DMS79 treated with DMSO at 0.1 percent for 48 hours (cell line): Measurements from ENCODE around the gene TIPIN.
A peak's percentile ranks its signal among the peaks of the same experiment; 100 is the strongest.

Experiments used
- DNase-seq: peaks from one replicate; lab custom pipeline; 2025; lab: John Stamatoyannopoulos, UW

Gene TIPIN

DNA sequence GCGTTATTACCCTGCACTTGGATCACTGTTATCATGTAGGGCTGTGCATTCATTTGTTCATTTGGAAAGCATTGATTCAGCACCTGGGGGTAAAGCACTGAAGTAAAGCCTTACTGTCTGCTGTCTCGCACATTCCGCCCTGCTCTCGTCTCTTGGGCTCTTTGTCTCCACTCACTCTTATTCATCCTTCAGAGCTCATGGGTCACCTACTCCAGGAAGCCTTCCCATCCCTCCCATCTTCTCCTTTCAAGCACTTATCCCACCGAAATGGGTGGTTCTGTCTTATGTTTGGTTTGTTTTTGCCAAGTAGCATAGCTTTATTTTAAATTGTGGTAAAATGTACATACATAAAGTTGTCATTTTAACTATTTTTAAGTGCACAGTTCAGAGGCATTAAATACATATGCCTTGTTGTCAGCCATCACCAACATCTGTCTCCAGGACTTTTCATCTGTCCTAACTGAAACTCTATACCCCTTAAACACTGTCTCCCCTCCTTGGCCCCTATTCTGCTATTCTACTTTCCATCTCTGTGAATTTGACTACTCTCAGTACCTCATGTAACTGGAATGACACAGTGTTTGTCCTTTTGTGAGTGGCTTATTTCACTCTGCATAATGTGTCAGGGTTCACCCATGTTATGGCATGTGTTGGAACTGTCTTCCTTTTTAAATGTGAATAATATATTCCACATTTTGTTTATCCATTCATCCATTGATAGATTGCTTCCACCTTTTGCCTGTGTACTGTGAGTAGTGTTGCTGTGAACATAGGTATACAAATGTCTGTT is 53.8 kb downstream of the TIPIN start:
- DNase-seq: no peak

DNA sequence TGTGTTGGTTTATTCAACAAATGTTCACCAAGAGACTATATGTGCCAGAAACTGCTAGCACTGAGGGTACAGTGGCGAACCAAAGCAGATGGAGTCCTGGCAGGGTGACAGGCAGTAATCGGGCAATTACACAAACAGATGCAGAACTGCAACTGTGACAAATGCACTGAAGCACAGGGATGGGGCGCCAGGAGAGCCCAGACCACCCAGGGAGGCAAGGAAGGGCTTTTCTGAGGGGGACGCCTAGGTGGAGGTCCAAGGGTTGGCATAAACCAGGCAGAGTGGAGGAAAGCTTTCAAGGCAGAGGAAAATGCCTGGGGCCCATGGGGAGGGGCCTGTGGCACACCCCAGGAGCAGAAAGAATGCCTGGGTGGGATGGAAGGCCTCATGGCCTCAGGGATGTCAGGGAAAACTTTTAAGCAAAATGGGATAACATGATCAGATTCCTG is 57.7 kb downstream of the TIPIN start:
- no peak for DNase-seq

DNA sequence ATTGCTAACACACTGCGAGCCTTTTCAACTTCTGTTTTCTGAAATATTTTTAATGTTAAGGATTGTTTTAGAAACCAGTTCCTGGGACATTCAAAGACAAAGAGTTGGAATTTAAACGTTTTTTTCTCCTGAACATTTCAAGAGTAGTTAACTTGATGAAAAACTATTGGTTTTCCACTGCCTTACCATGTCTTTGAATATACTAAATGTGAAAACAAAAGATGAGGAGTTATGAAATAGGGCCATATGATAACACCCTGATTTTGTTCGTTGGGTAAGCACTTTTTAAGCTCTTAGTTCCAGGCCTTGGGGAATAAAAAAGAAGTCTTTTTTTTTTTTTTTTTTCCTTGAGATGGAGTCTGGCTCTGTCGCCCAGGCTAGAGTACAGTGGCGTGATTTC is 60.3 kb downstream of the TIPIN start:
- DNase-seq: no peak

DNA sequence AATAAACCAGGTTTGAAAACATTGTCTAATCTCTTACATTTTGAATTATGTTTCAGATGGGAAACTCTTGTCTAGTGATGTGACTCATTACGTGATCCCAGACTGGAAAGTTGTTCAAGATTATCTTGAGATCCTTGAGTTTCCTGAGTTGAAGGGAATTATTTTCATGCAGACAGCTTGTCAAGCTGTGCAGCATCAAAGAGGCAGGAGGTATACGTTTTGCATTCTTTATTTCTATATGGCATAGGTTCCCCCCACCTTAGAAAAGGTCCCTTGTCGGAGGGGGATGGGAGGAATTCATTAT is 61.6 kb downstream of the TIPIN start:
- DNase-seq: no peak

DNA sequence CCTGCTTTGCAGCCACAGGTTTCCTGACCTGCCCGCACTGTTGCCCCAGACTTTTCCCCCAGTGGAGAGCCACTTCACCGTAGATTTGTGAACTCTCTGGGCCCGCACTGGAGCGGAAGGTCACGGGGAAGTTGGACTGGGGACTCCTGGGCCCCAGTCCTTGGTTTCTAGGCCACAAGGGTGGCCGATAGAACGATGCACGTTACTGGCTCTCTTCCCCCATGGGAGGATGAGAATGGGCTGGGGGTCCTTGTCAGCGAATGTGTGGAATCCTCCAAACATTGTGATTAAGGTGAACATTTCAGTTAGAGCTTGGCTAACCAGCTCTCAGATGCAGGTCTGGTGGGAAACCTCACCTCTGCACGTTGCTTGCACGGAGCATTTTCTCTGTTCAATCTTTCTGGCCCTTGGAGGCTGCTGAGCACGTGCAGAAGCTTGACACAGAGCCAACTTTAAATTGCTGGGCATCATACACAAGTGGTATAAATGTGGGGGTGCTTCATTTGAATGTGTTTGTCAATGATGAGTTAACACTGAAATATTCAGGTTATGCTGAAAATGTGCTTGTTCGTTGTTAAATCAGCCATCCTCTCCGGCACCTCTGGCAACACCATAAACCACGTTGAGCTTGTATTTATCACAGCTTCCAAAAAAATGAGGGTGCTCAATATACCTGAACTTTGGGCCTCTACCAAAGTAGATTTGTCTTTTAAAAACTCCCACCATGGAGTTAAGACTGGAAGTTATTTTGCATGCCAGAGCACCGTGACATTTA is 62.1 kb downstream of the TIPIN start:
- DNase-seq: peak; percentile 11

DNA sequence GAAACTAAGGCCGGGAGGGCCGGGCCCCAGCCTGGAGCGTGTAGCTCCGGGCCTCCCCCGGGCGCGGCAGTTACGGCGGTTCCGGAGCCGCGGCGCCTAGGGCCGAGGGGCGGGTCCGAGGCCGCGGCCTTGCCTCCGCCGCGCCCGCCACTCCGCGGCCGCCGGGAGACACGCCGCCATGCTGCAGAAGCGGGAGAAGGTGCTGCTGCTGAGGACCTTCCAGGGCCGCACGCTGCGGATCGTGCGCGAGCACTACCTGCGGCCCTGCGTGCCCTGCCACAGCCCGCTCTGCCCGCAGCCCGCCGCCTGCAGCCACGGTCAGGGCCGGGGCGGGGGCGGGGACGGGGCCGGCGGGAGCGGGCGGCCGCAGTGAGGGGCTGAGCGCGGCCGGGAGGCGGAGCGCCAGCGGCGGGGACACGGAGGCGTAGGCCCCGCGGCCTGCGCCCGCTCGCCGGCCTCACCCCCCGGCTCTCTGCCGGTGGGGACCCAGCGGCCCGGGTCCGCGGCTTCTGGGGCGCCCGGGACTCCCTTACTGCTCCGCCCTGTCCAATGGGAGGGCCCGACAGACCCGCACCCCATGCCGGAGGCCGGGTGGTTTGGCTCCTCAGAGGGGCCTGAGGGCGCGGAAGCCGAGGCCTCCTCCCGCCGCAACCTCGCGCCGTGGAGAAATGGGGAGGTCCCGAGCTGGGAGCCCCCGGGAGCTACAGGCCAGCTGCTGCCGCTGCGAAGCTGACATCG is 62.9 kb downstream of the TIPIN start, which contains the start of gene DIS3L:
Gene DIS3L (plus strand): TSS at position 150 of the 738 bp plus-strand sequence. CDS start 29 bp downstream, at position 179.
- DNase-seq: no peak

DNA sequence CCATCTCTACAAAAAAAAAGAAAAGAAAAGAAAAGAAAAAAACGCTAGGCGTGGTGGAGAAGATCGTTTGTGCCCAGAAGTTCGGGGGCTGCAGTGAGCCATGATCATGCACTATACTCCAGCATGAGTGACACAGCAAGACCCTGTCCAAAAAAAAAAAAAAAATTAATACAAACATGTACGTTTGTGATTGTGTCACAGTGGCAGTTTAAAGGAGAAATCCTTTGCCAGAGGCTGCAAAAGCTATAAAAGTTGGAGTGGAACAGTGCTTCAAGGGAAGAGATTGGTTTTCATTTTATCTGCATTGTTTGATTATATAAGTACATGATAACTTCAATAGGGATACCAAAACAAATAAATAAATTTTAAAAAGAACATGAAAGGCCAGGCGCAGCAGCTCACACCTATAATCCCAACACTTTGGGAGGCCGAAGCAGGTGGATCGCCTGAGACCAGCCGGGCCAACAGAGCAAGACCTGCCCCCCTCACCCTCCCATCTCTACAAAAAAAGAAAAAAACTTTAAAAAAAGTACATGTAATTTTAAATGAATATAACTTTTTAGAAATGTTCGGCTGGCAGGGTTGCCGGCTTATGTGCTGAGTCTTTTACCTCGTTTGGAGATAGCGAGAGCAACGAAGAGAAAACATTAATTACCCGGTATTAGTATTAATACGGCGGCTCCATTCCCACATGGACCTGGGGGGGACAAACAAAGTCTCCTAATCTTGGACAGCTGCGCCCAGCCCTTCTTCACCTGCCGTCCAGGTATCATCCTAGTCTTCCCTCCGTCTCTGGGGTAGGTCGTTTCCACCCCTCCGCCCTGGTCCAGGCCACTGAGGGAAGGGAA is 63.7 kb downstream of the TIPIN start:
- peak; percentile 13 for DNase-seq

DNA sequence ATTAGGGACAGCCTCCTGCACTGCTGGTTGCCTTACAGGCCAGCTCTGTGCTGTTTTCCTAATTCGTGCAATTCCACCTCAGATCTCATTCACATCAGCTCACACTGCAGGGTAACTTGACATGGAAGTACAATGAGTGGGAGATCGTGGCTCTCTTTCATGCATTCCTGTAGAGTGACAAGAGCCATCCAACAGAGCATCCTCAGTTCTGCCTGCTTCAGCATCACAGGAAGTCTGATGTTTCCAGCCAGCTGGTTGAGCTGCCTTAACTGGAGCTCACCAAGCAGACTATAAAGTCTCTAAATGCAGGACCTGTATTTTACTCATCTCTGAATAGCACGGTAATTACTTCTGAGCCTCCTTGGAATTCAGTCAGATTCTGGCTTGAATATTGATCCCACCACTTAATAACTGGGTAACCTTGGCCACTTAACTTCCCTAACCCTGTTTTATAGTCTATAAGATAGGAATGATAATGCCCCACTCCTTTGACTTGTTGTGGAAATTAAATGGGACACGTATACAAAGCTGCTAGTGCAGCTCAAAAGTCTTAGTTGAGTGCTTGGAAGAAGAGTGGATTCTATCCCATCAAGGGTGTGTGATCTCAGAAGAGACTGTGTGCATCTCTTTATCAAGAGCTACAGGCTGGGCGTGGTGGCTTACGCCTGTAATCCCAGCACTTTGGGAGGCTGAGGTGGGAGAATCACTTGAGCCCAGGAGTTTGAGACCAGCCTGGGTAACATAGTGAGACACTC is 64.5 kb downstream of the TIPIN start:
- no peak for DNase-seq

DNA sequence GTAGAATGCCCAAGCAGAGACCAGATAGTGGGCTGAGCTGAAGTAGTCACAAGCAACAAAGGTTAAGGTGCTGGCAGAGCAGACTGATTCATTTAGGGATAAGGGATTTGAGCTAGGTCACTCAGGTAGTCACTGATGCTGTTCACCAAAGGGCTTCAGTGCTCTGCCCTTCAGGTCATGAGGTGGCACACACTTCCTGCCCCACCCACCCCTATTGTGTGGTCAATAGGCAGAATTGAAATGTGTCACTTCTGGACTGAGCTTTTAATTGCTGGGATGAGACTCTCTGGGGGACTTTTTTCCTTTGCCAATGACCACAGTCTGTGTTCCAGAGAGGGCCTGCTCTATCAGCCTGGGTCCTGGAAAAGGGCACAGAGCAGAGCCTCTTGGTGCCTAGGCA is 66.0 kb downstream of the TIPIN start:
- DNase-seq: no peak

DNA sequence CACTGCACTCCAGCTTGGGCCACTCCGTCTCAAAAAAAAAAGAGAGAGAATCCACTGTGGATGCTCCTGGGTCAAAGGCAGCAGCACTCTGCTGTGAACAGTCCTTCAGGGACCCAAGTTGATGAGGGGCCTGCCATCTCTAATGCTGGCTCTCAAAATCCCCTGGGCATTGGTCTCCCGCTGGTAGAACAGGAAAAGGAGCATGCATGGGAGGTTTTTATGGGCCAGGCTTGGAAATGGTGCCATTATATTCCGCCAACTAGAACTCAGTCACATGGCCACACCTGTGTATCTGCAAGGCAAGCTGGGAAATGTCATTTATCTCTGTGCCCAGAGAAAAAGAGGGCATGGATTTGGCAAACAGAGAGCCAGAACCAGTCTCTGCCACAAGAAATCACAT is 66.5 kb downstream of the TIPIN start:
- DNase-seq: no peak

DNA sequence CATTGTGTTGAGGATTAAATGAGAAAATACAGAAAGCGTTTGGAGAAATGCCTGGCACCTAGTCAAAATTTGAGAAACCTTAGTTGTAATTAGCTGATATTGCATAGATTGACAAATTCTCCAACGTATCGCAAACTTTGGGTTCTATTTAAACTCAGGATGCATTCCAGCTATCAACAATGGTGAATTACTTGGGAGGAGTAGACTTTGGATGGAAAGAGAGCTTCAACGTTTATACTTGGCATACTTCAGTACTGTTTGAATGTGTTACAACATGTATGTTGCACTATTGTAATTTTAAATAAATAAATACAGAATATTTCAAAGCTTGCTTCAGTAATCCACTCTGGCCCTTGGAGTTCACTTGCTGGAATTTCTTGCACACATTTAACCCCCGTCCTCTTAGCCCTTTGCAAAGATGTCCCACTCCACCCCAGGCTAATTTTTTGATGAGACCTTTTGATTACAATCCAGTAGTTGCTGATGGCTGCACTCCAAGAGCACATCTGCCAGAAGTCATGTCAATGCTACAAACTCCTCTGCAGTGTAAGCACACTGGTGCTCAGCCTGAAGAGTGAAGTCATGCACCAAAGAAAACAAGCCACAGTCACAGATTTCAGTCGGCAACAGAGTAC is 67.8 kb downstream of the TIPIN start:
- no peak for DNase-seq

DNA sequence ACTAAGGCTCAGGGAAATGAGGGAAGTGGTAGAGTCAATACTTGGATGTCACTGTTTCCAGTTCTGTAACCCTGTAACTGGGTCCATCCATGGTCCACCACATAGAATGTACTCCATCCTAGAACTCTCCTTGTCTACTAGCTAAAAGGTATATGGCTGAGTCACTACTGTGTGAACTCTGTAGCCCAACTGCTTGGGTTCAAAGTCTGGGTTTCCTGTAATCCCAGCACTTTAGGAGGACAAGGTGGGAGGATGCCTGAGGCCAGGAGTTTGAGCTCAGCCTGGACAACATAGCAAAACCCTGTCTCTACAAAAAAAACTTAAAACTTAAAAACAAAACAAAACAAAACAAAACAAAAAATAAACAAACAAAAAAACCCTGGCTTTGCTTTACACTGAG is 68.4 kb downstream of the TIPIN start:
- DNase-seq: no peak

DNA sequence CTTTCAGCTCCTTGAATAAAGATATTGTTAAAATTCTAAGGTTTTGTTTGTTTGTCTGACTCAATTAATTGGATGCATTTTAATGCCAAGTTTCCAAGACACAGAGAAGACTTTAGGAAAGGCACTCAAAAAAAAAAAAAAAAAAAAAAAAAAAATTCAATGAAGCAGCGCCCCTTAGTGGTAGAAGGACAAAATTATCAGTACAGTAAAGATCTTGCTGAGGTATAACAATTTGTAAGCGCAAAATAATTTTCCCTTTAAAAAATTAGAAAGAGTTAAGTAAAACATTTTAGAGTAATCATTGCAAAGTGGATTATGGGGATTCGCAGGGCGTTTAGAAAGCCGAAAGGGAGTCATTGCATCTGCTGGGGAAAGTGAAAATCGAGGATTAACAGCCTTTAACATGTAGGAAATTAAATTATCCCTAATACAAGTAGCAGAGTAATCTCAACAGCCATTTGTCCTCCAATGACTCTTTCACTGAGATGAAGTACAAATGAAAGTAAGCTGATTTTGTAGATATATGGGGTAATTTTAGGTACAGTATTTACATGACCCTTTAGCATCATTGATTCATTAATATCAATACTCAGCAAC is 68.9 kb downstream of the TIPIN start:
- peak; percentile 30 for DNase-seq
